Common myeloid progenitor, CD34-positive (primary cell): ENCODE results near the gene EED. TPM values are rescaled to one million over a fixed set of nuclear protein-coding genes. Genes with fewer than 3 reads are reported as not detected.

ENCODE experiments used
- CTCF ChIA-PET: fragments of 350-600 bp; sonication (Branson Sonifier 250); formaldehyde crosslinking; loops from one replicate; lab custom pipeline; 2021; ENCODE audit warnings: antibody characterized with exemption; lab: Charles Lee
- POLR2A ChIA-PET: fragments of 350-600 bp; sonication (Branson Sonifier 250); formaldehyde crosslinking; loops from one replicate; lab custom pipeline; 2021; ENCODE audit warnings: antibody characterized with exemption; lab: Charles Lee
- DNase-seq, 3 donors: peaks; one replicate each; pipeline versions ENCODE4 v3.0.0 to v3.0.0-alpha.2; 2013
- H3K27ac ChIP-seq, 2 experiments: 1 replicate in 1 of 2; 2 replicates in 1 of 2; pipeline ENCODE4 v1.7.0; 2013; ENCODE audit warnings: inconsistent platforms in 2 of 2, low read length in 2 of 2, mild to moderate bottlenecking in 2 of 2, low read depth in 1 of 2, moderate library complexity in 1 of 2; ENCODE audit not compliant: severe bottlenecking in 2 of 2, insufficient read depth in 1 of 2, poor library complexity in 1 of 2
- H3K27me3 ChIP-seq, 5 experiments: replicated peaks in 2 of 5; 1 replicate in 3 of 5; 2 replicates in 2 of 5; pipeline versions ENCODE4 v1.6.1 to v1.7.0; 2013; ENCODE audit warnings: low read length in 4 of 5, mild to moderate bottlenecking in 2 of 5, moderate library complexity in 2 of 5, inconsistent platforms in 1 of 5; ENCODE audit not compliant: insufficient read depth in 5 of 5, control insufficient read depth in 4 of 5
- H3K36me3 ChIP-seq, 4 experiments: 1 replicate in 2 of 4; 2 replicates in 2 of 4; pipeline versions ENCODE4 v1.6.1 to v1.7.0; 2013; ENCODE audit warnings: low read length in 3 of 4, control low read depth in 1 of 4, mild to moderate bottlenecking in 1 of 4; ENCODE audit not compliant: control insufficient read depth in 4 of 4, insufficient read depth in 4 of 4
- H3K4me1 ChIP-seq, 4 experiments: 1 replicate in 3 of 4; 2 replicates in 1 of 4; pipeline versions ENCODE4 v1.6.1 to v1.7.1; 2013; ENCODE audit warnings: low read length in 3 of 4, mild to moderate bottlenecking in 3 of 4, control low read depth in 1 of 4, inconsistent platforms in 1 of 4, moderate library complexity in 1 of 4; ENCODE audit not compliant: control insufficient read depth in 4 of 4, insufficient read depth in 4 of 4; ENCODE audit errors: control extremely low read depth in 1 of 4
- H3K4me3 ChIP-seq, 7 experiments: 1 replicate in 4 of 7; 2 replicates in 3 of 7; pipeline versions ENCODE4 v1.5.1 to v1.7.0; 2013; ENCODE audit warnings: mild to moderate bottlenecking in 7 of 7, low read length in 6 of 7, moderate library complexity in 6 of 7, inconsistent platforms in 2 of 7, low read depth in 2 of 7, control low read depth in 1 of 7; ENCODE audit not compliant: insufficient read depth in 4 of 7, control insufficient read depth in 1 of 7; ENCODE audit errors: extremely low read depth in 1 of 7
- H3K9me3 ChIP-seq, 5 experiments: 1 replicate in 4 of 5; 2 replicates in 1 of 5; pipeline versions ENCODE4 v1.6.1 to v1.7.1; 2013; ENCODE audit warnings: low read length in 4 of 5, mild to moderate bottlenecking in 2 of 5, inconsistent platforms in 1 of 5, low read depth in 1 of 5, moderate library complexity in 1 of 5; ENCODE audit not compliant: control insufficient read depth in 4 of 5, insufficient read depth in 2 of 5; ENCODE audit errors: control extremely low read depth in 1 of 5
- WGBS: methylation state at CpG from one replicate; pipeline ENCODE4 v1.1.5; 2013; ENCODE audit not compliant: insufficient coverage; 5-methylcytosine and 5-hydroxymethylcytosine counted together
- polyA plus RNA-seq: library from polyadenylated mRNA; unstranded; fragments of 120-200 nt; gene quantifications from one replicate; pipeline ENCODE4 v1.2.1, GENCODE V29; 2013

The EED gene, protein sequence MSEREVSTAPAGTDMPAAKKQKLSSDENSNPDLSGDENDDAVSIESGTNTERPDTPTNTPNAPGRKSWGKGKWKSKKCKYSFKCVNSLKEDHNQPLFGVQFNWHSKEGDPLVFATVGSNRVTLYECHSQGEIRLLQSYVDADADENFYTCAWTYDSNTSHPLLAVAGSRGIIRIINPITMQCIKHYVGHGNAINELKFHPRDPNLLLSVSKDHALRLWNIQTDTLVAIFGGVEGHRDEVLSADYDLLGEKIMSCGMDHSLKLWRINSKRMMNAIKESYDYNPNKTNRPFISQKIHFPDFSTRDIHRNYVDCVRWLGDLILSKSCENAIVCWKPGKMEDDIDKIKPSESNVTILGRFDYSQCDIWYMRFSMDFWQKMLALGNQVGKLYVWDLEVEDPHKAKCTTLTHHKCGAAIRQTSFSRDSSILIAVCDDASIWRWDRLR
- polyA plus RNA-seq: 25.8 TPM

DNA sequence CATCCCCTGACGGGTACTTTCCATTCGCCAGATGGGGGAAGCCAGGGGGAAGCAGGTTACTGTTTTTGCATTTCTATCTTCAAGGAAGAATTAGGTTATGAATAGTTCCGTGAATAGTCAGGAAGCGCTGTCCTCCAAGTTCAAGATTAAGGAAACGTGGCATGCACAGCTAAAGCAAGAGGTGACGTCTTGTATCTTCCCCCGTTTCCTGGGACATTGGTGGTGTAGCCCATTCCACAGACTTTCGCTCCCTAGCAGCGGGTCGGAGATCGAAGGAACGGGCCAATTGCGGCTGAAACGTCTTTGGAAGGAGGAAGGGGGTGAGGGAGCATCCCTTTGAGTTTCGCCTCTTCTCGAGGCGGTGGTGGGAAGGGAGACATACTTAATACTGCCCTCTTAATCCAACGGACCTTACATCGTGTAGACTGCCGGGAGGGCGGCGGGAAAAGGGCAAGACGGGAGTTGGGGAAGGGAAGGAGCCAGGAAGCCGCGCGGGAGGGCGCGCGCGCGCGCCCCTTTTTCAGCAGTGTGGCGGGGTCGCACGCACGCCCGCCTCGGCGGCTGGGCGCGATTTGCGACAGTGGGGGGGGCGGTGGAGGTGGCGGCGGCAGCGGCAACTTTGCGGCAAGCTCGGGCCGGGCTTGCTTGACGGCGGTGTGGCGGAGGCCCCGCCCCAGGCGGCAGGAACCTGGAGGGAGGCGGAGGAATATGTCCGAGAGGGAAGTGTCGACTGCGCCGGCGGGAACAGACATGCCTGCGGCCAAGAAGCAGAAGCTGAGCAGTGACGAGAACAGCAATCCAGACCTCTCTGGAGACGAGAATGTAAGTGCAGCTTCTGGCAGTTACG lies at the start of gene EED:
EED (plus strand) TSS at position 232 of the 847 bp plus-strand sequence; CDS start at position 709, 477 bp downstream.
- H3K4me1 ChIP-seq: peaks cover 19 to 40% (median 30%) of the 10 kb centered on the region in 4 experiments
- H3K27me3 ChIP-seq: no peaks in the 10 kb centered on the region
- H3K27ac ChIP-seq: peak within 1 kb of the TSS; percentile 97 to 99
- H3K36me3 ChIP-seq: no peaks in the 10 kb centered on the region
- POLR2A ChIA-PET: interaction anchor here (0.6 kb wide), 1 partner anchor 16 kb away, joined by 3 read pairs; no protein-coding TSS in a partner anchor
- CTCF ChIA-PET: interaction anchor here (0.8 to 1.5 kb wide), 2 partner anchors 10 to 204 kb away, joined by 3 read pairs; no protein-coding TSS in a partner anchor
- DNase-seq: peak; percentile 97 to 99 (median 99)
- H3K9me3 ChIP-seq: no peaks in the 10 kb centered on the region
- peak within 1 kb of the TSS; percentile 75 to 100 (median 97) for H3K4me3 ChIP-seq
- under 1% methylated on average over 40 of the region's 64 CpGs for WGBS

DNA sequence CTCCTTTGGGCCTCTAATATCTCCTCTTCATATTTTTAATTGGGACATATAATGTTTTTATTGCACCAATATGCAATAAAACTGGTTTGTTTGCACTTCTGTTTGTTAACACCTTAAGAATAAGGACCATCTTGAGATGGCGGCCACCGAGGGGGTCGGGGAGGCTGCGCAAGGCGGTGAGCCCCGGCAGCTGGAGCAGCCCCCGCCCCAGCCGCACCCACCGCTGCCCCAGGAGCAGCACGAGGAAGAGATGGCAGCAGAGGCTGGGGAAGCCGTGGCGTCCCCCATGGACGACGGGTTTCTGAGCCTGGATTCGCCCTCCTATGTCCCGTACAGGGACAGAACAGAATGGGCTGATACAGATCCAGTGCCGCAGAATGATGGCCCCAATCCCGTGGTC lies 49.6 kb upstream of the EED start:
- H3K36me3 ChIP-seq: no peaks in the 10 kb centered on the region
- no peak for DNase-seq
- H3K4me1 ChIP-seq: peaks cover 12 to 42% (median 26%) of the 10 kb centered on the region in 4 experiments
- 98% methylated on average over 18 of the region's 18 CpGs for WGBS
- H3K4me3 ChIP-seq: no peak overlapping the region
- H3K27me3 ChIP-seq: no peaks in the 10 kb centered on the region
- no peak overlapping the region for H3K27ac ChIP-seq
- CTCF ChIA-PET: interaction anchor here (1.2 to 5.4 kb wide), 12 partner anchors 10 to 165 kb away, joined by 3 to 37 read pairs (median 5); no protein-coding TSS in a partner anchor
- H3K9me3 ChIP-seq: no peaks in the 10 kb centered on the region
- POLR2A ChIA-PET: no interaction called here

DNA sequence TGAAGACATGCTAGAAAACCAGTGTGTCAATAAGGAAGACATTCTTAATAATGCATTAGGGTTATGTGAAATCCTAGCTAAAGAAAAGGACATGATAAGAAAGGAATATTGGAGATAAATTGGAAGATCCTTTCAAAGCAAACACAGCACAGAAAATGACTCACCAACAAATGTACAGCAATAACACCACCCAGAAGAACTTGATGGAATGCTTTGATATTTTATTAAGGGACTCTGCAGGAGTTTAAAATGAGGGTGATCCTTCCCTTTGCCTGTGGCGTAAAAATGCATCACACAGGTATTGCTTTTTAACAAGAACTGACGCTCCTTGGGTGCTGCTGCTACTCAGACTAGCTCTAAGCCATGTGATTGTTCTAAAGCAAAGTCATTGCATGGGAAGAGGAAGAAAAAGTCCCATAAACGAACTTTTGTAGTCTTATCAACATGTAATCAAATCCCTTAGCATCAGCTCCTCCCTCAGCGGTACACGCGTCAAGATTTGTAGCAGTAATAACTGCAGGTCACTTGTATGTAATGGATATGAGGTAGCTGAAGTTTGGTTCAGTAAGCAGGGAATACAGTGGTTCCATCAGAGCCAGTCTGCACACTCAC lies 48.4 kb upstream of the EED start:
- WGBS: 72% methylated on average over 2 of the region's 6 CpGs
- CTCF ChIA-PET: interaction anchor here (1.0 to 5.4 kb wide), 12 partner anchors 9 to 503 kb away, joined by 3 to 37 read pairs (median 5); no protein-coding TSS in a partner anchor
- POLR2A ChIA-PET: no interaction called here

DNA sequence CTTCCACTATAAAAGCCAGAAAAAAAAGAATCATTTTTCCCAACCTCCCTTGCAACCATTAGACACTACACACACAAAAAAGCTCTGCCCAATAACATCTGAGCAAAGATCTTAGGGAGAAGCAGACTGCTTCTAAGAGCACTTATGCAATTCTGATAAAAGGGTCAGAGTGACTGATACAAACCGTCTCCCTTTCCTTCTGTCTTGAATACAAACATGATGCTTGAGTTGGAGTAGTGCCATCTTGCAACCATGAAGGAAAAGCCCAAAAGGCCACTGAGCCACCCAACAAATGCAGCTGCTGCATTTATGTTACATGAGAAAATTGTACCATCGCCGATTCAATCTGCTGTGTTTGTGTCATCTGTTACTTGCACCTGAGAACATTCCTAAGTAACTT lies 47.6 kb upstream of the EED start:
- Histone ChIP-seq H3K9me3 (no peaks in the 10 kb centered on the region), H3K27ac (peak overlapping the region in 1 of 2 experiments; percentile 49), H3K36me3 (no peaks in the 10 kb centered on the region), H3K4me1 (peaks cover 12 to 50% (median 31%) of the 10 kb centered on the region in 4 experiments), H3K4me3 (no peak overlapping the region), H3K27me3 (no peaks in the 10 kb centered on the region)
- POLR2A ChIA-PET: no interaction called here
- peak in 1 of 3 donors; percentile 47 for DNase-seq
- 67% methylated on average over 2 of the region's 3 CpGs for WGBS
- CTCF ChIA-PET: interaction anchor here (0.8 to 5.4 kb wide), 9 partner anchors 8 to 155 kb away, joined by 3 to 37 read pairs (median 5); no protein-coding TSS in a partner anchor

More for the DNA sequence above, 48.4 kb upstream of the EED start:
- peak in 2 of 3 donors; percentile 25 to 32 for DNase-seq
- Histone ChIP-seq H3K36me3 (no peaks in the 10 kb centered on the region), H3K4me3 (no peak overlapping the region), H3K9me3 (no peaks in the 10 kb centered on the region), H3K27ac (no peak overlapping the region), H3K4me1 (peaks cover 12 to 43% (median 27%) of the 10 kb centered on the region in 4 experiments), H3K27me3 (no peaks in the 10 kb centered on the region)

DNA sequence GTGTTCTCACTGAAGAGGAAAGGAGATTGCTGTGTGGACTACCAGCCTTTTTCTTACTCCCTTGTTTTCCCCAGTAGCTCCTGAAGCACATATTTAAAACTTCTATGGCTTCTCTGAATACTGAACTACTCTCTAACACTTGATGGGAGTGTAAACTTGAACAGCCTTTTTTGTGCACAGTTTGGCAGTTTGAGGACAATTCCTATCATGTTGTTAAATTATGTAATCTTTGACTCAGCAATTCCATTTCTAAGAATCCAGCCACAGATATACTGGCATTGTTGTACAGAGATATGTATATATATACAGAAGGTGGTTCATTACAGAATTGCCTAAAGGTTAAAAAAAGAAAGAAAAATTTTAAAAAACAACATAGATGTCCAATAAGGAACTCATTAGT lies 47.1 kb upstream of the EED start:
- DNase-seq: peak in 2 of 3 donors; percentile 47 to 57
- POLR2A ChIA-PET: no interaction called here

DNA sequence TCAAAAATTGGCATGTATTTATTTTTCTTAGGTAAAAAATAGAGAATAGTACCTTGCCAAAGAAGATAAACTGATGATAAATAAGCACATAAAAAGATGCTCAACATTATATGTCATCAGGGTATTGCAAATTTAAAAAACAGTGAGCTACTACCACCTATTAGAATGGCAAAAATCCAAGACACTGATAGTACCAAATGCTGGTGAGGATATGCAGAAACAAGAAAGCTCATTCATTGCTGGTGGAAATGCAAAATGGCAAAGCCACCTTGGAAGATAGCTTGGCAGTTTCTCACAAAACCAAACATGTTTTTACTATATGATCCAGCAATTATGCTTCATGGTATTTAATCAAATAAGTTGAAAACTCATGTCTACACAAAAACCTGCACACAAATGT lies 46.4 kb upstream of the EED start:
- POLR2A ChIA-PET: no interaction called here
- H3K36me3 ChIP-seq: no peaks in the 10 kb centered on the region
- H3K27ac ChIP-seq: no peak overlapping the region
- H3K9me3 ChIP-seq: no peaks in the 10 kb centered on the region
- peaks cover 11 to 51% (median 31%) of the 10 kb centered on the region in 4 experiments for H3K4me1 ChIP-seq
- H3K4me3 ChIP-seq: no peak overlapping the region
- no peaks in the 10 kb centered on the region for H3K27me3 ChIP-seq
- DNase-seq: no peak
- CTCF ChIA-PET: interaction anchor here (1.0 to 10.5 kb wide), 4 partner anchors 15 to 156 kb away, joined by 3 to 64 read pairs (median 10); no protein-coding TSS in a partner anchor

More for the DNA sequence above, 47.1 kb upstream of the EED start:
- Histone ChIP-seq H3K9me3 (no peaks in the 10 kb centered on the region), H3K4me1 (peaks cover 14 to 52% (median 33%) of the 10 kb centered on the region in 4 experiments), H3K4me3 (no peak overlapping the region), H3K27me3 (no peaks in the 10 kb centered on the region), H3K27ac (peak overlapping the region in 1 of 2 experiments; percentile 49), H3K36me3 (no peaks in the 10 kb centered on the region)
- CTCF ChIA-PET: interaction anchor here (0.8 to 5.4 kb wide), 9 partner anchors 8 to 156 kb away, joined by 3 to 37 read pairs (median 5); no protein-coding TSS in a partner anchor
